HepG2 (cell line): ENCODE results near the gene ABCA2. TPM values are rescaled to one million over a fixed set of nuclear protein-coding genes. Genes with fewer than 3 reads are reported as not detected.

Experiments
- ATAC-seq: fragments of 200-7000 bp; cut with Tn5 transposase; 3 replicates; pipeline ENCODE4 v1.9.1; 2020; ENCODE audit warnings: mild to moderate bottlenecking, moderate library complexity
- BruUV-seq: library from RNA; stranded (reverse); fragments of 400-500 nt; replicated peaks from 2 replicates; lab custom pipeline; 2021; lab: Mats Ljungman, UMichigan
- CTCF ChIA-PET: fragments of 300-600 bp; formaldehyde crosslinking; extraction: SDS; loops from one replicate; lab custom pipeline; 2021; ENCODE audit warnings: low total read pairs, inconsistent platforms, low intra/inter-chr PET ratio; lab: Yijun Ruan, JAX
- POLR2A ChIA-PET: fragments of 350-600 bp; sonication (Branson Sonifier 250); formaldehyde crosslinking; loops from one replicate; lab custom pipeline; 2020; ENCODE audit warnings: antibody characterized with exemption, inconsistent platforms; lab: Yijun Ruan, JAX
- DNase-seq: peaks from one replicate; pipeline ENCODE4 v3.0.0-alpha.2; 2015; ENCODE audit warnings: low spot score
- FAIRE-seq: peaks from 3 replicates; lab custom pipeline; 2011; peaks lifted over from hg19 to GRCh38; lab: Jason Lieb, UNC
- H2AFZ ChIP-seq: one replicate; pipeline ENCODE4 v1.6.1; 2011; ENCODE audit warnings: low read length, inconsistent platforms
- H3K27ac ChIP-seq: fragments of 300-600 bp; 3 replicates; pipeline ENCODE4 v1.8.0; 2011; ENCODE audit warnings: mixed run types, mild to moderate bottlenecking, mixed read lengths, low read length, inconsistent platforms; ENCODE audit not compliant: insufficient read depth; ENCODE audit errors: extremely low read length
- H3K27me3 ChIP-seq, 2 experiments: fragments of 200-600 bp in 1 of 2; 2 replicates in 1 of 2; 3 replicates in 1 of 2; pipeline versions ENCODE4 v1.6.0 to v1.8.0; 2011; ENCODE audit warnings: low read length in 2 of 2, mild to moderate bottlenecking in 2 of 2, moderate library complexity in 2 of 2, inconsistent platforms in 1 of 2; ENCODE audit not compliant: insufficient read depth in 2 of 2, control insufficient read depth in 1 of 2
- H3K36me3 ChIP-seq, 2 experiments: fragments of 200-600 bp in 1 of 2; replicated peaks in 1 of 2; 2 replicates in 1 of 2; 3 replicates in 1 of 2; pipeline versions ENCODE4 v1.5.1 to v1.8.0; 2011; ENCODE audit warnings: low read length in 2 of 2, inconsistent platforms in 1 of 2; ENCODE audit not compliant: insufficient read depth in 2 of 2, control insufficient read depth in 1 of 2
- H3K4me1 ChIP-seq: 2 replicates; pipeline ENCODE4 v1.5.1; 2012; ENCODE audit warnings: low read length, inconsistent platforms; ENCODE audit not compliant: insufficient read depth
- H3K4me2 ChIP-seq: 2 replicates; pipeline ENCODE4 v1.6.0; 2011; ENCODE audit warnings: low read depth, low read length, inconsistent platforms
- H3K4me3 ChIP-seq, 3 experiments: fragments of 200-600 bp in 1 of 3; sonication (generic), shearing (Covaris generic) in 1 of 3; replicated peaks in 1 of 3; 2 replicates each; pipeline ENCODE4 v1.5.1; 2011 to 2016; ENCODE audit warnings: low read length in 3 of 3, inconsistent platforms in 2 of 3, low read depth in 2 of 3, mild to moderate bottlenecking in 2 of 3, control low read depth in 1 of 3, mixed read lengths in 1 of 3; ENCODE audit not compliant: insufficient read depth in 1 of 3
- H3K79me2 ChIP-seq: one replicate; pipeline ENCODE4 v1.6.1; 2011; ENCODE audit warnings: low read length, inconsistent platforms; ENCODE audit not compliant: insufficient read depth
- H3K9ac ChIP-seq: 2 replicates; pipeline ENCODE4 v1.6.0; 2011; ENCODE audit warnings: mild to moderate bottlenecking, low read depth, low read length, inconsistent platforms; ENCODE audit not compliant: insufficient read depth
- H3K9me3 ChIP-seq: 2 replicates; pipeline ENCODE4 v1.5.1; 2012; ENCODE audit warnings: mild to moderate bottlenecking, low read length
- H4K20me1 ChIP-seq: 2 replicates; pipeline ENCODE4 v1.6.0; 2011; ENCODE audit warnings: inconsistent platforms, mild to moderate bottlenecking, low read length, moderate library complexity; ENCODE audit not compliant: insufficient read depth
- ATRX ChIP-seq: sonication (generic); formaldehyde crosslinking; IDR thresholded peaks from 2 replicates; pipeline ENCODE4 v1.4.0; 2020; ENCODE audit warnings: missing genetic modification reagents, borderline replicate concordance
- CCAR2 ChIP-seq: fragments of 200-400 bp; formaldehyde crosslinking; optimal IDR thresholded peaks from 2 replicates; pipeline ENCODE3; 2018; ENCODE audit warnings: low read depth, mild to moderate bottlenecking, low read length, moderate library complexity
- ETV6 ChIP-seq: sonication (generic); formaldehyde crosslinking; conservative IDR thresholded peaks from 2 replicates; pipeline ENCODE4 v1.4.0; 2020; ENCODE audit warnings: missing genetic modification reagents
- HIVEP1 ChIP-seq: sonication (generic); formaldehyde crosslinking; IDR thresholded peaks from 2 replicates; pipeline ENCODE4 v1.4.0; 2020; ENCODE audit warnings: mild to moderate bottlenecking, missing genetic modification reagents
- HNRNPL ChIP-seq: fragments of 200-400 bp; formaldehyde crosslinking; IDR thresholded peaks from 2 replicates; pipeline ENCODE4 v1.6.1; 2017; ENCODE audit warnings: mild to moderate bottlenecking, low read depth, low read length
- KLF16 ChIP-seq, 2 experiments: sonication (generic) in 1 of 2; formaldehyde crosslinking in 1 of 2; IDR thresholded peaks; 2 replicates each; pipeline versions ENCODE4 v1.6.1 to v1.8.0; 2016 to 2023; ENCODE audit warnings: missing genetic modification reagents in 2 of 2, missing compliant biosample characterization in 1 of 2
- MAFG ChIP-seq: sonication (generic); formaldehyde crosslinking; IDR thresholded peaks from 2 replicates; pipeline ENCODE4 v1.5.1; 2020; ENCODE audit warnings: mild to moderate bottlenecking, missing genetic modification reagents
- RBAK ChIP-seq: sonication (generic); formaldehyde crosslinking; IDR thresholded peaks from 2 replicates; pipeline ENCODE4 v1.5.1; 2020; ENCODE audit warnings: mild to moderate bottlenecking, missing genetic modification reagents
- SIX1 ChIP-seq: sonication (generic); formaldehyde crosslinking; IDR thresholded peaks from 2 replicates; pipeline ENCODE4 v1.4.0; 2020; ENCODE audit warnings: missing genetic modification reagents, borderline replicate concordance
- SMAD1 ChIP-seq: sonication (generic); formaldehyde crosslinking; IDR thresholded peaks from 2 replicates; pipeline ENCODE4 v1.4.0; 2020; ENCODE audit warnings: missing genetic modification reagents, low read depth, mild to moderate bottlenecking, borderline replicate concordance
- SP140L ChIP-seq: sonication (generic); formaldehyde crosslinking; IDR thresholded peaks from 2 replicates; pipeline ENCODE4 v1.4.0; 2020; ENCODE audit warnings: missing genetic modification reagents, borderline replicate concordance
- STAT5B ChIP-seq: sonication (generic); formaldehyde crosslinking; IDR thresholded peaks from 2 replicates; pipeline ENCODE4 v1.4.0; 2020; ENCODE audit warnings: missing genetic modification reagents
- ZBTB10 ChIP-seq: sonication (generic); formaldehyde crosslinking; IDR thresholded peaks from 2 replicates; pipeline ENCODE4 v1.4.0; 2020; ENCODE audit warnings: missing genetic modification reagents, borderline replicate concordance
- ZNF543 ChIP-seq: sonication (generic); formaldehyde crosslinking; IDR thresholded peaks from 2 replicates; pipeline ENCODE4 v1.4.0; 2020; ENCODE audit warnings: mild to moderate bottlenecking, missing genetic modification reagents
- ZNF746 ChIP-seq: sonication (generic); formaldehyde crosslinking; IDR thresholded peaks from 2 replicates; pipeline ENCODE4 v1.8.0; 2022; ENCODE audit warnings: mild to moderate bottlenecking, missing genetic modification reagents
- WGBS: methylation state at CpG from one replicate; pipeline ENCODE4 v1.1.6; 2017; ENCODE audit warnings: low lambda C conversion rate; 5-methylcytosine and 5-hydroxymethylcytosine counted together
- in situ Hi-C: cut with HindIII; loops from 2 replicates; pipeline ENCODE4 v1.10.0; 2017; ENCODE audit warnings: low pct_unique_long_range_greater_than_20kb; ENCODE audit not compliant: extremely low pct_ligation_motif_present
- intact Hi-C: fragments of 100-400 bp; cut with micrococcal nuclease; formaldehyde crosslinking; loops from one replicate; pipeline ENCODE4 v1.10.0; 2022; ENCODE audit not compliant: unreplicated experiment
- polyA plus RNA-seq, 8 experiments: library from polyadenylated mRNA; depleted of rRNA in 3 of 8; stranded (reverse) in 7 of 8; unstranded in 1 of 8; fragments of >200 nt; fragmentation: Illumina TruSeq in 4 of 8; extraction: Trizol in 4 of 8; gene quantifications; 2 replicates each; pipeline versions ENCODE4 v1.2.1 to v1.2.3, GENCODE V29; 2011 to 2016; ENCODE audit warnings: low read depth in 4 of 8, missing spikeins in 1 of 8, mixed read lengths in 1 of 8; ENCODE audit not compliant: insufficient read depth in 1 of 8
- total RNA-seq, 5 experiments: library from RNA; depleted of rRNA; stranded (reverse); fragments of >200 nt; fragmentation: Illumina TruSeq; extraction: Trizol; gene quantifications; 2 replicates each; pipeline ENCODE4 v1.2.3, GENCODE V29; 2016; ENCODE audit warnings: low read depth in 1 of 5
- TF ChIP-seq, protein P1 (sequence below): fragments of 450-650 bp; IDR thresholded peaks from 2 replicates; pipeline ENCODE4 v1.6.1; 2016

Gene ABCA2
- total and polyA plus RNA-seq, 2 of the 13 experiments (the other 11 are each of a cell fraction or from before 2014, with no cell fraction given): 2.9 to 19.2 TPM

DNA sequence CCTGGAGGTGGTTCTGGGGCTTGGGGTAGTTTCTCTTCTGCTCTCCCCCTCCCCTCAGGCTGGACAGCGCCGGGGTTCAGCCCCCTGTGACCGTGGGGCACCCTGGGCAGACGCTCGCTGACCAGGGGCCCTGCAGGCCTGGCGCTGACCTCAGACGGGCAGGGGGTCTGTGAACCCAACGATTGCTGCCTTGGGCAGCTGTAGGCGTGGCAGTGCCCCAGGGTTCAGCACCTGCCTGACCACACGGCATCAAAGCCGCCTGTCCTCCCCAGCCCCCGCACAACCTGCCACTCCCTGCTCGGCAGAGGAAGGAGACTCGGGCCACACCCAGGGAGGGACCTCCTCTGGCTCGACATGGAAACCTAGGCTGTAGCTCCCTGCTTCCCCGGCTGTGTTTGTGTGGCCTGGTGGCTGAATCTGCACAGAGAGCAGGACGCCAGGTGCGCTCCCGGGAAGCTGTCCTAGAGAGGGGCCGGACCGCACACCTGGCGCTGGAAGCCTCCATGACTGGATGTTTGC, 63.8 kb downstream of the ABCA2 start:
- CTCF ChIA-PET: no interaction called here
- H3K79me2 ChIP-seq: no peaks in the 10 kb centered on the region
- H3K4me1 ChIP-seq: peaks cover 30% of the 10 kb centered on the region
- no TSS peak for BruUV-seq
- no CpG with 5 or more reads among the region's 22 CpGs for WGBS
- H3K27me3 ChIP-seq: peaks cover 19 to 53% of the 10 kb centered on the region in 2 experiments
- no peaks in the 10 kb centered on the region for H3K9me3 ChIP-seq
- H4K20me1 ChIP-seq: no peaks in the 10 kb centered on the region
- DNase-seq: no peak
- H3K4me3 ChIP-seq: no peak overlapping the region
- POLR2A ChIA-PET: interaction anchor here (0.7 kb wide), 1 partner anchor 73 kb away, joined by 5 read pairs; no protein-coding TSS in a partner anchor
- H3K27ac ChIP-seq: no peak overlapping the region
- 0 out of 2 replicates have a peak overlapping the region, but pooled peaks have one; percentile 7 for H3K4me2 ChIP-seq
- intact Hi-C loops (no loop called here), in situ Hi-C loops (no loop called here)
- FAIRE-seq: no peak
- no peak overlapping the region for H2AFZ ChIP-seq
- no peak overlapping the region for H3K9ac ChIP-seq
- H3K36me3 ChIP-seq: no peaks in the 10 kb centered on the region
- TF ChIP-seq HNRNPL (0 out of 2 replicates have a peak, but pooled peaks have one; percentile 39), ZNF746 (CRISPR knock-in tag) (no peak)
- ATAC-seq: no peak

GRCh38 chr9:136963751-136964150, 64.3 kb downstream of the ABCA2 start:
- ATAC-seq (no peak), FAIRE-seq (no peak), DNase-seq (no peak)
- intact Hi-C loops (no loop called here), in situ Hi-C loops (no loop called here)
- Histone ChIP-seq H3K79me2 (no peaks in the 10 kb centered on the region), H3K4me2 (no peak overlapping the region), H3K27ac (no peak overlapping the region), H3K9ac (no peak overlapping the region), H3K36me3 (no peaks in the 10 kb centered on the region), H3K27me3 (peaks cover 15 to 52% of the 10 kb centered on the region in 2 experiments), H3K9me3 (no peaks in the 10 kb centered on the region), H3K4me3 (no peak overlapping the region), H2AFZ (no peak overlapping the region), H3K4me1 (peaks cover 25% of the 10 kb centered on the region), H4K20me1 (no peaks in the 10 kb centered on the region)
- no TSS peak for BruUV-seq
- 67% methylated on average over 7 of the region's 12 CpGs for WGBS
- ChIA-PET CTCF (no interaction called here), POLR2A (no interaction called here)
- TF ChIP-seq, protein P1, sequence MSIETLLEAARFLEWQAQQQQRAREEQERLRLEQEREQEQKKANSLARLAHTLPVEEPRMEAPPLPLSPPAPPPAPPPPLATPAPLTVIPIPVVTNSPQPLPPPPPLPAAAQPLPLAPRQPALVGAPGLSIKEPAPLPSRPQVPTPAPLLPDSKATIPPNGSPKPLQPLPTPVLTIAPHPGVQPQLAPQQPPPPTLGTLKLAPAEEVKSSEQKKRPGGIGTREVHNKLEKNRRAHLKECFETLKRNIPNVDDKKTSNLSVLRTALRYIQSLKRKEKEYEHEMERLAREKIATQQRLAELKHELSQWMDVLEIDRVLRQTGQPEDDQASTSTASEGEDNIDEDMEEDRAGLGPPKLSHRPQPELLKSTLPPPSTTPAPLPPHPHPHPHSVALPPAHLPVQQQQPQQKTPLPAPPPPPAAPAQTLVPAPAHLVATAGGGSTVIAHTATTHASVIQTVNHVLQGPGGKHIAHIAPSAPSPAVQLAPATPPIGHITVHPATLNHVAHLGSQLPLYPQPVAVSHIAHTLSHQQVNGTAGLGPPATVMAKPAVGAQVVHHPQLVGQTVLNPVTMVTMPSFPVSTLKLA: no peak
- no peak for TF ChIP-seq ATRX
- TF ChIP-seq ZBTB10: no peak
- no peak for TF ChIP-seq SP140L (CRISPR knock-in tag)
- TF ChIP-seq ZNF543 (CRISPR knock-in tag): no peak
- TF ChIP-seq KLF16 (CRISPR knock-in tag; IDR thresholded peaks at IDR 0.05): no peak
- no peak for TF ChIP-seq SIX1 (CRISPR knock-in tag)
- TF ChIP-seq CCAR2: no peak
- no peak for TF ChIP-seq ETV6 (CRISPR knock-in tag)
- TF ChIP-seq HIVEP1 (CRISPR knock-in tag): no peak
- TF ChIP-seq MAFG (CRISPR knock-in tag): no peak
- no peak for TF ChIP-seq RBAK (CRISPR knock-in tag)
- no peak for TF ChIP-seq STAT5B (CRISPR knock-in tag)
- no peak for TF ChIP-seq SMAD1 (CRISPR knock-in tag)
